T-helper 1 cell (primary cell): Measurements from ENCODE around the gene HBEGF.

ENCODE experiments used
- DNase-seq, 5 donors: peaks; one replicate each; pipeline ENCODE4 v3.0.0-alpha.2; 2012 to 2020

HBEGF gene

GRCh38 chr5:140331638-140332037 is 14.8 kb downstream of the HBEGF start:
- DNase-seq, result no peak

- DNase-seq, result no peak
These were observed 16.5 kb downstream of the HBEGF start for GRCh38 chr5:140329739-140330481.

GRCh38 chr5:140328036-140328764 is 18.2 kb downstream of the HBEGF start:
- no peak for DNase-seq

- no peak for DNase-seq
These were observed 18.8 kb downstream of the HBEGF start for GRCh38 chr5:140327589-140327988.

GRCh38 chr5:140325486-140325885 is 20.9 kb downstream of the HBEGF start:
- no peak for DNase-seq

- DNase-seq, result no peak
These were observed 21.7 kb downstream of the HBEGF start for GRCh38 chr5:140324617-140325241.

- no peak for DNase-seq
These were observed 22.3 kb downstream of the HBEGF start for GRCh38 chr5:140324041-140324600.

GRCh38 chr5:140322751-140323731 is 23.4 kb downstream of the HBEGF start:
- no peak for DNase-seq

- DNase-seq, result no peak
These were observed 24.6 kb downstream of the HBEGF start for GRCh38 chr5:140321796-140322195.

- no peak for DNase-seq
These were observed 26.6 kb downstream of the HBEGF start for GRCh38 chr5:140319833-140320232.

GRCh38 chr5:140318792-140319191 is 27.6 kb downstream of the HBEGF start:
- DNase-seq, result no peak

- DNase-seq, result no peak
These were observed 28.5 kb downstream of the HBEGF start for GRCh38 chr5:140317859-140318258.

GRCh38 chr5:140312791-140313189 is 33.6 kb downstream of the HBEGF start:
- no peak for DNase-seq

GRCh38 chr5:140312067-140312790 is 34.2 kb downstream of the HBEGF start:
- DNase-seq, result no peak

- DNase-seq, result no peak
These were observed 35.4 kb downstream of the HBEGF start for GRCh38 chr5:140311011-140311467.

GRCh38 chr5:140310434-140310833 is 36.0 kb downstream of the HBEGF start:
- DNase-seq, result no peak

GRCh38 chr5:140309706-140310249 is 36.6 kb downstream of the HBEGF start:
- DNase-seq, result no peak

GRCh38 chr5:140305471-140305870 is 40.9 kb downstream of the HBEGF start:
- DNase-seq, result no peak

GRCh38 chr5:140303966-140304365 is 42.4 kb downstream of the HBEGF start:
- no peak for DNase-seq

GRCh38 chr5:140302786-140303639 is 43.4 kb downstream of the HBEGF start, which contains the start of gene PFDN1:
TSS of gene PFDN1 (minus strand) at chr5:140303101. CDS start at chr5:140303073, 28 bp downstream.
- DNase-seq, result peak; percentile 85 to 94 (median 88)
